K562 (cell line): ENCODE data around the gene POLG. TPM values are rescaled to one million over a fixed set of nuclear protein-coding genes. Genes with fewer than 3 reads are reported as not detected.

Source experiments
- ATF1 ChIP-seq, 2 experiments: fragments of 450-650 bp in 1 of 2; IDR thresholded peaks; 2 replicates each; pipeline ENCODE4 v1.6.1; 2016; ENCODE audit warnings: missing compliant biosample characterization in 1 of 2, missing genetic modification characterization in 1 of 2
- BCOR ChIP-seq: fragments of 450-650 bp; IDR thresholded peaks from 2 replicates; pipeline ENCODE4 v1.6.1; 2016
- BHLHE40 ChIP-seq: IDR thresholded peaks from 2 replicates; pipeline ENCODE4 v1.6.1; 2011; ENCODE audit warnings: low read length, improper control_type of control experiment
- CHAMP1 ChIP-seq: fragments of 450-650 bp; IDR thresholded peaks from 2 replicates; pipeline ENCODE4 v1.6.1; 2016; ENCODE audit warnings: mild to moderate bottlenecking
- DACH1 ChIP-seq: fragments of 450-650 bp; IDR thresholded peaks from 2 replicates; pipeline ENCODE4 v1.6.1; 2018; ENCODE audit not compliant: partially characterized antibody
- FOXJ2 ChIP-seq: fragments of 200-800 bp; sonication (Bioruptor generic); IDR thresholded peaks from 2 replicates; pipeline ENCODE4 v1.6.1; 2016; ENCODE audit warnings: missing genetic modification characterization, missing compliant biosample characterization
- HNRNPUL1 ChIP-seq: fragments of 200-400 bp; formaldehyde crosslinking; IDR thresholded peaks from 2 replicates; pipeline ENCODE4 v1.6.1; 2017; ENCODE audit warnings: low read length
- JUND ChIP-seq, 2 experiments: IDR thresholded peaks; 2 replicates in 1 of 2; 3 replicates in 1 of 2; pipeline ENCODE4 v1.6.1; 2011; ENCODE audit warnings: borderline replicate concordance in 2 of 2, low read depth in 2 of 2, low read length in 2 of 2, improper control_type of control experiment in 1 of 2, missing biosample characterization in 1 of 2, missing genetic modification characterization in 1 of 2, missing genetic modification reagents in 1 of 2
- NBN ChIP-seq: fragments of 450-650 bp; IDR thresholded peaks from 2 replicates; pipeline ENCODE4 v1.6.1; 2016; ENCODE audit warnings: low read depth, mild to moderate bottlenecking
- NFYB ChIP-seq: IDR thresholded peaks from 2 replicates; pipeline ENCODE4 v1.6.1; 2011; ENCODE audit warnings: mild to moderate bottlenecking, moderate library complexity; ENCODE audit not compliant: insufficient read length; ENCODE audit errors: extremely low read depth
- PCBP2 ChIP-seq: fragments of 200-400 bp; formaldehyde crosslinking; IDR thresholded peaks from 2 replicates; pipeline ENCODE4 v1.6.1; 2018; ENCODE audit warnings: low read length, low read depth, mild to moderate bottlenecking, moderate library complexity; ENCODE audit not compliant: poor library complexity, severe bottlenecking
- PPARD ChIP-seq: fragments of 250-450 bp; sonication (Bioruptor Pico); IDR thresholded peaks from 2 replicates; pipeline ENCODE4 v1.8.0; 2022; ENCODE audit warnings: inconsistent platforms, mild to moderate bottlenecking, moderate library complexity
- SMAD4 ChIP-seq: fragments of 250-450 bp; sonication (Bioruptor Pico); conservative IDR thresholded peaks from 2 replicates; pipeline ENCODE4 v1.8.0; 2021; ENCODE audit warnings: inconsistent platforms, mild to moderate bottlenecking, moderate library complexity
- SMARCA5 ChIP-seq: fragments of 450-650 bp; IDR thresholded peaks from 2 replicates; pipeline ENCODE4 v1.6.1; 2016
- TAF15 ChIP-seq: fragments of 200-400 bp; formaldehyde crosslinking; IDR thresholded peaks from 2 replicates; pipeline ENCODE4 v1.6.1; 2017; ENCODE audit warnings: mild to moderate bottlenecking, low read depth, low read length, moderate library complexity
- ZNF253 ChIP-seq: fragments of 250-450 bp; sonication (Bioruptor Pico); conservative IDR thresholded peaks from 2 replicates; pipeline ENCODE4 v1.6.1; 2021; ENCODE audit warnings: mild to moderate bottlenecking
- ZNF41 ChIP-seq: fragments of 250-450 bp; sonication (Bioruptor Pico); conservative IDR thresholded peaks from 2 replicates; pipeline ENCODE4 v1.4.0; 2020; ENCODE audit warnings: mild to moderate bottlenecking
- ZNF717 ChIP-seq: fragments of 250-450 bp; sonication (Bioruptor Pico); IDR thresholded peaks from 2 replicates; pipeline ENCODE4 v1.5.0; 2021
- ZNF780A ChIP-seq: fragments of 250-450 bp; sonication (Bioruptor Pico); IDR thresholded peaks from 2 replicates; pipeline ENCODE4 v1.5.0; 2021; ENCODE audit warnings: mild to moderate bottlenecking
- polyA plus RNA-seq, 8 experiments: library from polyadenylated mRNA; depleted of rRNA in 4 of 8; stranded (reverse) in 5 of 8; unstranded in 3 of 8; fragments of >200 nt; fragmentation: Nextera tagmentation in 2 of 8; fragmentation: Illumina TruSeq in 1 of 8; extraction: Ambion mirVana in 2 of 8; extraction: Trizol in 1 of 8; gene quantifications; 2 replicates each; pipeline versions ENCODE4 v1.2.1 to v1.2.3, GENCODE V29; 2011 to 2014; ENCODE audit warnings: inconsistent platforms in 1 of 8, missing spikeins in 1 of 8
- total RNA-seq, 7 experiments: library from RNA; depleted of rRNA in 6 of 7; stranded (reverse); fragments of >200 nt in 6 of 7; fragmentation: Illumina TruSeq in 2 of 7; extraction: Trizol in 2 of 7; gene quantifications; 2 replicates each; pipeline versions ENCODE4 v1.2.1 to v1.2.3, GENCODE V29; 2011 to 2021; ENCODE audit warnings: low replicate concordance in 1 of 7
- TF ChIP-seq, protein P1 (sequence below): sonication (generic); formaldehyde crosslinking; IDR thresholded peaks from 2 replicates; pipeline ENCODE4 v1.8.1; 2023; ENCODE audit warnings: missing genetic modification reagents, mild to moderate bottlenecking, borderline replicate concordance

The POLG gene
- total and polyA plus RNA-seq, 9 of the 15 experiments (the other 6 are each of a cell fraction or from before 2014, with no cell fraction given): 15.2 to 83.8 (median 38.6) TPM

- no peak for TF ChIP-seq NFYB
- TF ChIP-seq DACH1: no peak
- no peak for TF ChIP-seq HNRNPUL1
- no peak for TF ChIP-seq SMARCA5
- TF ChIP-seq NBN: peak; percentile 76
- no peak for TF ChIP-seq ZNF717 (CRISPR knock-in tag)
- no peak for TF ChIP-seq PPARD (CRISPR knock-in tag)
- no peak for TF ChIP-seq ZNF253
- TF ChIP-seq TAF15: no peak
- TF ChIP-seq, protein P1, sequence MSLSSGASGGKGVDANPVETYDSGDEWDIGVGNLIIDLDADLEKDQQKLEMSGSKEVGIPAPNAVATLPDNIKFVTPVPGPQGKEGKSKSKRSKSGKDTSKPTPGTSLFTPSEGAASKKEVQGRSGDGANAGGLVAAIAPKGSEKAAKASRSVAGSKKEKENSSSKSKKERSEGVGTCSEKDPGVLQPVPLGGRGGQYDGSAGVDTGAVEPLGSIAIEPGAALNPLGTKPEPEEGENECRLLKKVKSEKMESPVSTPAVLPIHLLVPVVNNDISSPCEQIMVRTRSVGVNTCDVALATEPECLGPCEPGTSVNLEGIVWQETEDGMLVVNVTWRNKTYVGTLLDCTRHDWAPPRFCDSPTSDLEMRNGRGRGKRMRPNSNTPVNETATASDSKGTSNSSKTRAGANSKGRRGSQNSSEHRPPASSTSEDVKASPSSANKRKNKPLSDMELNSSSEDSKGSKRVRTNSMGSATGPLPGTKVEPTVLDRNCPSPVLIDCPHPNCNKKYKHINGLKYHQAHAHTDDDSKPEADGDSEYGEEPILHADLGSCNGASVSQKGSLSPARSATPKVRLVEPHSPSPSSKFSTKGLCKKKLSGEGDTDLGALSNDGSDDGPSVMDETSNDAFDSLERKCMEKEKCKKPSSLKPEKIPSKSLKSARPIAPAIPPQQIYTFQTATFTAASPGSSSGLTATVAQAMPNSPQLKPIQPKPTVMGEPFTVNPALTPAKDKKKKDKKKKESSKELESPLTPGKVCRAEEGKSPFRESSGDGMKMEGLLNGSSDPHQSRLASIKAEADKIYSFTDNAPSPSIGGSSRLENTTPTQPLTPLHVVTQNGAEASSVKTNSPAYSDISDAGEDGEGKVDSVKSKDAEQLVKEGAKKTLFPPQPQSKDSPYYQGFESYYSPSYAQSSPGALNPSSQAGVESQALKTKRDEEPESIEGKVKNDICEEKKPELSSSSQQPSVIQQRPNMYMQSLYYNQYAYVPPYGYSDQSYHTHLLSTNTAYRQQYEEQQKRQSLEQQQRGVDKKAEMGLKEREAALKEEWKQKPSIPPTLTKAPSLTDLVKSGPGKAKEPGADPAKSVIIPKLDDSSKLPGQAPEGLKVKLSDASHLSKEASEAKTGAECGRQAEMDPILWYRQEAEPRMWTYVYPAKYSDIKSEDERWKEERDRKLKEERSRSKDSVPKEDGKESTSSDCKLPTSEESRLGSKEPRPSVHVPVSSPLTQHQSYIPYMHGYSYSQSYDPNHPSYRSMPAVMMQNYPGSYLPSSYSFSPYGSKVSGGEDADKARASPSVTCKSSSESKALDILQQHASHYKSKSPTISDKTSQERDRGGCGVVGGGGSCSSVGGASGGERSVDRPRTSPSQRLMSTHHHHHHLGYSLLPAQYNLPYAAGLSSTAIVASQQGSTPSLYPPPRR (CRISPR knock-in tag): no peak
- no peak for TF ChIP-seq ATF1 (CRISPR knock-in tag; IDR thresholded peaks at IDR 0.05)
- TF ChIP-seq ATF1 (tag; IDR thresholded peaks at IDR 0.05): no peak
- TF ChIP-seq FOXJ2: no peak
- no peak for TF ChIP-seq CHAMP1
- peak; percentile 33; the same call in 1 of the 2 replicates for TF ChIP-seq BCOR
- TF ChIP-seq SMAD4 (CRISPR knock-in tag): peak; percentile 37; the same call in 1 of the 2 replicates
- 0 out of 2 replicates have a peak, but pooled peaks have one; percentile 2 for TF ChIP-seq JUND (IDR thresholded peaks at IDR 0.05; ENCODE audit: borderline replicate concordance, low read depth, low read length)
- no peak for TF ChIP-seq JUND (tag; IDR thresholded peaks at IDR 0.05; ENCODE audit: borderline replicate concordance, low read depth, low read length)
- TF ChIP-seq ZNF41: no peak
- no peak for TF ChIP-seq PCBP2
- peak; percentile 15; the same call in 1 of the 2 replicates for TF ChIP-seq BHLHE40
- no peak for TF ChIP-seq ZNF780A (CRISPR knock-in tag)
Observed at GRCh38 chr15:89358755-89359439, 24.3 kb upstream of the POLG start (continued).
